ENCODE results near the gene CADPS. TPM values are rescaled to one million over a fixed set of nuclear protein-coding genes. Genes with fewer than 3 reads are reported as not detected.

The CADPS gene
- total and polyA plus RNA-seq, 11 donors, result 3.6 to 37.8 (median 12.9) TPM

GRCh38 chr3:62521464-62522105, 353.6 kb downstream of the CADPS start:
- TF ChIP-seq POLR2A (IDR thresholded peaks at IDR 0.05) (no peak), CTCF (IDR thresholded peaks at IDR 0.05) (no peak)
- intact Hi-C loops (cut with DNase I), result no loop called here
- Histone ChIP-seq H3K27ac (no peak overlapping the region), H3K9me3 (no peaks in the 10 kb centered on the region), H3K4me3 (no peak overlapping the region), H3K4me1 (no peaks in the 10 kb centered on the region), H3K36me3 (peaks cover 0 to 5% (median 0%) of the 10 kb centered on the region in 9 donors), H3K27me3 (no peaks in the 10 kb centered on the region)
- DNase-seq (no peak), ATAC-seq (no peak)
- 84 to 87% (median 84%) methylated on average over 8 of the region's 8 CpGs for WGBS, 4 donors

GRCh38 chr3:62503516-62503915, 371.7 kb downstream of the CADPS start:
- intact Hi-C loops (cut with DNase I), result no loop called here
- Histone ChIP-seq H3K9me3 (no peaks in the 10 kb centered on the region), H3K4me1 (peaks cover 0 to 11% (median 0%) of the 10 kb centered on the region in 12 donors), H3K36me3 (no peaks in the 10 kb centered on the region), H3K27ac (no peak overlapping the region), H3K4me3 (no peak overlapping the region), H3K27me3 (no peaks in the 10 kb centered on the region)
- TF ChIP-seq POLR2A (IDR thresholded peaks at IDR 0.05) (no peak), CTCF (IDR thresholded peaks at IDR 0.05) (no peak)
- DNase-seq (no peak), ATAC-seq (no peak)
- WGBS, 4 donors, result 46 to 65% (median 59%) methylated on average over 2 of the region's 2 CpGs

GRCh38 chr3:62502315-62503300, 372.6 kb downstream of the CADPS start:
- Histone ChIP-seq H3K4me1 (peaks cover 0 to 11% (median 0%) of the 10 kb centered on the region in 12 donors), H3K27me3 (no peaks in the 10 kb centered on the region), H3K9me3 (no peaks in the 10 kb centered on the region), H3K36me3 (no peaks in the 10 kb centered on the region), H3K4me3 (no peak overlapping the region), H3K27ac (no peak overlapping the region)
- WGBS, 4 donors, result 50 to 61% (median 52%) methylated on average over 8 of the region's 8 CpGs
- TF ChIP-seq POLR2A (IDR thresholded peaks at IDR 0.05) (no peak), CTCF (IDR thresholded peaks at IDR 0.05) (no peak)
- ATAC-seq (no peak), DNase-seq (no peak)
- intact Hi-C loops (cut with DNase I), result no loop called here

- no peak overlapping the region for H3K4me3 ChIP-seq
- DNase-seq (no peak), ATAC-seq (no peak)
- no peaks in the 10 kb centered on the region for H3K27me3 ChIP-seq
- 78 to 87% (median 80%) methylated on average over 3 of the region's 3 CpGs for WGBS, 4 donors
- intact Hi-C loops (cut with DNase I), result no loop called here
- H3K36me3 ChIP-seq, result no peaks in the 10 kb centered on the region
- H3K27ac ChIP-seq, result no peak overlapping the region
- H3K9me3 ChIP-seq, result no peaks in the 10 kb centered on the region
- peaks cover 0 to 11% (median 0%) of the 10 kb centered on the region in 12 donors for H3K4me1 ChIP-seq
- no peak for TF ChIP-seq POLR2A (IDR thresholded peaks at IDR 0.05)
These were observed 373.9 kb downstream of the CADPS start for GRCh38 chr3:62501289-62501668.
